Endothelial cell of umbilical vein (primary cell): ENCODE measurements around the gene AK9. TPM values are rescaled to one million over a fixed set of nuclear protein-coding genes. Genes with fewer than 3 reads are reported as not detected.
A peak's percentile ranks its signal among the peaks of the same experiment; 100 is the strongest.

Experiments used
- BruUV-seq: library from RNA; stranded (reverse); fragments of 400-500 nt; replicated peaks from 2 replicates; lab custom pipeline; 2021; lab: Mats Ljungman, UMichigan
- CTCF ChIA-PET: fragments of 300-600, 350-600 bp; sonication (Branson Sonifier 250); formaldehyde crosslinking; loops from one replicate; lab custom pipeline; 2021; ENCODE audit warnings: antibody characterized with exemption, inconsistent platforms; lab: Charles Lee
- POLR2A ChIA-PET: fragments of 300-600, 350-600 bp; sonication (Branson Sonifier 250); formaldehyde crosslinking; loops from one replicate; lab custom pipeline; 2021; ENCODE audit warnings: antibody characterized with exemption, inconsistent platforms; lab: Charles Lee
- DNase-seq: peaks from one replicate; pipeline ENCODE4 v3.0.0-alpha.2; 2011; ENCODE audit warnings: low read depth, low spot score
- FAIRE-seq: peaks from 2 replicates; lab custom pipeline; 2011; peaks lifted over from hg19 to GRCh38; lab: Jason Lieb, UNC
- H2AFZ ChIP-seq: 2 replicates; pipeline ENCODE4 v1.6.0; 2012; ENCODE audit warnings: low read depth, low read length, control low read depth, inconsistent platforms
- H3K27ac ChIP-seq: 2 replicates; pipeline ENCODE4 v1.5.1; 2011; ENCODE audit warnings: low read depth, mild to moderate bottlenecking, control low read depth, low read length, moderate library complexity; ENCODE audit not compliant: insufficient read depth
- H3K27me3 ChIP-seq, 2 experiments: 2 replicates each; pipeline versions ENCODE4 v1.6.0 to v1.6.1; 2011; ENCODE audit warnings: low read length in 2 of 2, mixed read lengths in 1 of 2; ENCODE audit not compliant: control insufficient read depth in 2 of 2, insufficient read depth in 2 of 2
- H3K36me3 ChIP-seq, 2 experiments: 2 replicates in 1 of 2; 3 replicates in 1 of 2; pipeline ENCODE4 v1.5.1; 2011; ENCODE audit warnings: low read length in 2 of 2, mild to moderate bottlenecking in 1 of 2, moderate library complexity in 1 of 2; ENCODE audit not compliant: control insufficient read depth in 2 of 2, insufficient read depth in 2 of 2; ENCODE audit errors: extremely low read depth in 1 of 2
- H3K4me1 ChIP-seq: 3 replicates; pipeline ENCODE4 v1.5.1; 2011; ENCODE audit warnings: mild to moderate bottlenecking, low read length; ENCODE audit not compliant: control insufficient read depth, insufficient read depth; ENCODE audit errors: extremely low read depth
- H3K4me2 ChIP-seq: 2 replicates; pipeline ENCODE4 v1.6.1; 2011; ENCODE audit warnings: low read length, control low read depth, mixed read lengths; ENCODE audit not compliant: insufficient read depth
- H3K4me3 ChIP-seq, 3 experiments: fragments of 200-600 bp in 1 of 3; sonication (generic), shearing (Covaris generic) in 1 of 3; replicated peaks in 1 of 3; 2 replicates each; pipeline ENCODE4 v1.5.1; 2011 to 2016; ENCODE audit warnings: control low read depth in 3 of 3, low read length in 3 of 3, mild to moderate bottlenecking in 2 of 3, inconsistent platforms in 1 of 3, low read depth in 1 of 3, moderate library complexity in 1 of 3; ENCODE audit not compliant: insufficient read depth in 1 of 3
- H3K79me2 ChIP-seq: 2 replicates; pipeline ENCODE4 v1.6.0; 2012; ENCODE audit warnings: low read length, inconsistent platforms; ENCODE audit not compliant: control insufficient read depth, insufficient read depth
- H3K9ac ChIP-seq: replicated peaks from 2 replicates; pipeline ENCODE3; 2011; ENCODE audit warnings: low read length, control low read depth; ENCODE audit not compliant: insufficient read depth; ENCODE audit errors: extremely low read depth
- H3K9me1 ChIP-seq: replicated peaks from 3 replicates; pipeline ENCODE4 v1.6.0; 2011; ENCODE audit warnings: mild to moderate bottlenecking, low read length; ENCODE audit not compliant: control insufficient read depth, insufficient read depth; ENCODE audit errors: extremely low read depth
- H3K9me3 ChIP-seq: replicated peaks from 2 replicates; pipeline ENCODE4 v1.5.1; 2012; ENCODE audit warnings: low read length, inconsistent platforms; ENCODE audit not compliant: control insufficient read depth, insufficient read depth
- H4K20me1 ChIP-seq: replicated peaks from 2 replicates; pipeline ENCODE3; 2011; ENCODE audit warnings: mild to moderate bottlenecking, low read length; ENCODE audit not compliant: control insufficient read depth, insufficient read depth; ENCODE audit errors: extremely low read depth
- GATA2 ChIP-seq: IDR thresholded peaks from 2 replicates; pipeline ENCODE4 v1.7.0; 2011; ENCODE audit warnings: low read depth, mild to moderate bottlenecking, moderate library complexity, mixed read lengths, low read length; ENCODE audit not compliant: insufficient read length, insufficient read depth
- JUN ChIP-seq: IDR thresholded peaks from 2 replicates; pipeline ENCODE4 v1.6.1; 2011; ENCODE audit warnings: borderline replicate concordance, low read depth; ENCODE audit not compliant: insufficient read length, insufficient read depth
- MAX ChIP-seq: IDR thresholded peaks from 2 replicates; pipeline ENCODE4 v1.6.1; 2011; ENCODE audit not compliant: insufficient read depth, insufficient read length
- POLR2AphosphoS5 ChIP-seq: IDR thresholded peaks from 2 replicates; pipeline ENCODE4 v1.6.1; 2012; ENCODE audit warnings: low read depth, mild to moderate bottlenecking, control low read depth, low read length, moderate library complexity; ENCODE audit not compliant: insufficient read depth
- dilution Hi-C: fragments of 300-500 bp; cut with MboI; formaldehyde crosslinking; loops from one replicate; pipeline ENCODE4 v1.15.0; 2019; ENCODE audit warnings: low sequenced_read_pairs; ENCODE audit not compliant: extremely low pct_ligation_motif_present
- intact Hi-C: fragments of 100-400 bp; cut with micrococcal nuclease; formaldehyde crosslinking; loops from one replicate; pipeline ENCODE4 v1.10.0; 2022
- polyA plus RNA-seq, 4 experiments: library from polyadenylated mRNA; depleted of rRNA in 3 of 4; stranded (reverse) in 3 of 4; unstranded in 1 of 4; fragments of >200 nt; gene quantifications; 2 replicates each; pipeline versions ENCODE4 v1.2.1 to v1.2.3, GENCODE V29; 2011 to 2012; ENCODE audit warnings: missing spikeins in 1 of 4
- total RNA-seq: library from RNA; stranded (reverse); gene quantifications from 2 replicates; pipeline ENCODE4 v1.2.3, GENCODE V29; 2021
- TF ChIP-seq, protein P1 (sequence below), 2 donors: IDR thresholded peaks; 1 replicate in 1 of 2; 2 replicates in 1 of 2; pipeline ENCODE4 v1.5.1; 2011; ENCODE audit warnings: low read length in 2 of 2, mild to moderate bottlenecking in 2 of 2, moderate library complexity in 2 of 2, control low read depth in 1 of 2, inconsistent platforms in 1 of 2, low read depth in 1 of 2; ENCODE audit not compliant: insufficient read depth in 1 of 2; ENCODE audit errors: extremely low read depth in 1 of 2

AK9 gene
- total and polyA plus RNA-seq, 2 donors (not counting 3 experiments of a cell fraction or from before 2014, with no cell fraction given): 1.4 to 3.2 TPM

DNA sequence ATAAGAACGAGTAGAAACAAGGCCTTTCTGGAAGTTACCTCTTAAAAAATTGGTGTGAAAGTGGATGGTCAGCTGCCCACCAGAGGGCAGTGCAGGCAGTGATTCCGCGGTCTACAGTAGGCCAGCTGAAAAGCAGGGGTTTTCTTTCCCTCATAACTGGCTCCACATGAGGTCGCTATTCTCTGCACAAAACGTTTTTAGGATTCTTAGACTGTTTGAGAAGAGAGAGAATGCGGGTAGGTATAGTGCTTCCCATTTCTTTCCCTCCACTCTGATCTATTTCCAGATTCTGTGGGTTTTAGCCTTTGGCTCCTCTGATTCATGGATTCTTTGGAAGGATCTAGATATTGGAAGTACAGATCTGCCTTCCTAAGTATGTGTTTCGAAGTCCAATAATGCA lies 14.3 kb upstream of the AK9 start:
- dilution Hi-C loops (no loop called here), intact Hi-C loops (loop anchor here (1.0 to 5.0 kb wide), 7 partner anchors 78 to 685 kb away; partner anchors contain the start of gene WASF1)
- CTCF ChIA-PET: interaction anchor here (0.6 to 8.0 kb wide), 30 partner anchors 9 to 686 kb away, joined by 3 to 449 read pairs (median 4); partner anchors contain the start of genes AK9 and FIG4
- FAIRE-seq (peak; percentile 88), DNase-seq (peak; percentile 90)
- no peak overlapping the region for H3K4me3 ChIP-seq
- no peak overlapping the region for H3K4me2 ChIP-seq
- no peaks in the 10 kb centered on the region for H3K9me3 ChIP-seq
- no peaks in the 10 kb centered on the region for H3K79me2 ChIP-seq
- BruUV-seq: no TSS peak
- POLR2A ChIA-PET: interaction anchor here (1.1 kb wide), 1 partner anchor 334 kb away, joined by 5 read pairs; no protein-coding TSS in a partner anchor
- H4K20me1 ChIP-seq: no peaks in the 10 kb centered on the region
- TF ChIP-seq GATA2 (no peak), POLR2AphosphoS5 (no peak)
- TF ChIP-seq, protein P1, sequence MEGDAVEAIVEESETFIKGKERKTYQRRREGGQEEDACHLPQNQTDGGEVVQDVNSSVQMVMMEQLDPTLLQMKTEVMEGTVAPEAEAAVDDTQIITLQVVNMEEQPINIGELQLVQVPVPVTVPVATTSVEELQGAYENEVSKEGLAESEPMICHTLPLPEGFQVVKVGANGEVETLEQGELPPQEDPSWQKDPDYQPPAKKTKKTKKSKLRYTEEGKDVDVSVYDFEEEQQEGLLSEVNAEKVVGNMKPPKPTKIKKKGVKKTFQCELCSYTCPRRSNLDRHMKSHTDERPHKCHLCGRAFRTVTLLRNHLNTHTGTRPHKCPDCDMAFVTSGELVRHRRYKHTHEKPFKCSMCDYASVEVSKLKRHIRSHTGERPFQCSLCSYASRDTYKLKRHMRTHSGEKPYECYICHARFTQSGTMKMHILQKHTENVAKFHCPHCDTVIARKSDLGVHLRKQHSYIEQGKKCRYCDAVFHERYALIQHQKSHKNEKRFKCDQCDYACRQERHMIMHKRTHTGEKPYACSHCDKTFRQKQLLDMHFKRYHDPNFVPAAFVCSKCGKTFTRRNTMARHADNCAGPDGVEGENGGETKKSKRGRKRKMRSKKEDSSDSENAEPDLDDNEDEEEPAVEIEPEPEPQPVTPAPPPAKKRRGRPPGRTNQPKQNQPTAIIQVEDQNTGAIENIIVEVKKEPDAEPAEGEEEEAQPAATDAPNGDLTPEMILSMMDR (IDR thresholded peaks at IDR 0.05; ENCODE audit: extremely low read depth in 1 of 2, insufficient read depth in 1 of 2, low read depth in 1 of 2, low read length in 2 of 2): peak; percentile 91 to 99
- no peaks in the 10 kb centered on the region for H3K27me3 ChIP-seq
- H3K27ac ChIP-seq: no peak overlapping the region
- no peaks in the 10 kb centered on the region for H3K9me1 ChIP-seq
- no peak overlapping the region for H3K9ac ChIP-seq
- H3K36me3 ChIP-seq: no peaks in the 10 kb centered on the region
- H2AFZ ChIP-seq: no peak overlapping the region
- H3K4me1 ChIP-seq: no peaks in the 10 kb centered on the region

- POLR2A ChIA-PET: no interaction called here
These were observed 11.8 kb upstream of the AK9 start for GRCh38 chr6:109702791-109703190.

More at GRCh38 chr6:109702791-109703190, 11.8 kb upstream of the AK9 start:
- DNase-seq (no peak), FAIRE-seq (no peak)
- TF ChIP-seq, protein P1 (IDR thresholded peaks at IDR 0.05; ENCODE audit: extremely low read depth in 1 of 2, insufficient read depth in 1 of 2, low read depth in 1 of 2, low read length in 2 of 2): no peak
- TF ChIP-seq JUN: no peak
- TF ChIP-seq POLR2AphosphoS5: no peak
- TF ChIP-seq MAX: no peak
- no peaks in the 10 kb centered on the region for H3K79me2 ChIP-seq
- H3K4me1 ChIP-seq: no peaks in the 10 kb centered on the region
- H3K36me3 ChIP-seq: no peaks in the 10 kb centered on the region
- no peak overlapping the region for H3K4me2 ChIP-seq
- no peak overlapping the region for H3K4me3 ChIP-seq
- H3K9ac ChIP-seq: no peak overlapping the region
- H3K27ac ChIP-seq: no peak overlapping the region
- CTCF ChIA-PET: interaction anchor here (2.9 to 8.0 kb wide), 5 partner anchors 12 to 688 kb away, joined by 21 to 449 read pairs (median 32); no protein-coding TSS in a partner anchor
- no peaks in the 10 kb centered on the region for H3K9me1 ChIP-seq
- no peaks in the 10 kb centered on the region for H3K9me3 ChIP-seq
- H3K27me3 ChIP-seq: no peaks in the 10 kb centered on the region
- dilution Hi-C loops (no loop called here), intact Hi-C loops (no loop called here)
- H2AFZ ChIP-seq: no peak overlapping the region
- BruUV-seq: no TSS peak
- no peaks in the 10 kb centered on the region for H4K20me1 ChIP-seq
